ENCODE data around the gene UTS2R.

The UTS2R gene

DNA sequence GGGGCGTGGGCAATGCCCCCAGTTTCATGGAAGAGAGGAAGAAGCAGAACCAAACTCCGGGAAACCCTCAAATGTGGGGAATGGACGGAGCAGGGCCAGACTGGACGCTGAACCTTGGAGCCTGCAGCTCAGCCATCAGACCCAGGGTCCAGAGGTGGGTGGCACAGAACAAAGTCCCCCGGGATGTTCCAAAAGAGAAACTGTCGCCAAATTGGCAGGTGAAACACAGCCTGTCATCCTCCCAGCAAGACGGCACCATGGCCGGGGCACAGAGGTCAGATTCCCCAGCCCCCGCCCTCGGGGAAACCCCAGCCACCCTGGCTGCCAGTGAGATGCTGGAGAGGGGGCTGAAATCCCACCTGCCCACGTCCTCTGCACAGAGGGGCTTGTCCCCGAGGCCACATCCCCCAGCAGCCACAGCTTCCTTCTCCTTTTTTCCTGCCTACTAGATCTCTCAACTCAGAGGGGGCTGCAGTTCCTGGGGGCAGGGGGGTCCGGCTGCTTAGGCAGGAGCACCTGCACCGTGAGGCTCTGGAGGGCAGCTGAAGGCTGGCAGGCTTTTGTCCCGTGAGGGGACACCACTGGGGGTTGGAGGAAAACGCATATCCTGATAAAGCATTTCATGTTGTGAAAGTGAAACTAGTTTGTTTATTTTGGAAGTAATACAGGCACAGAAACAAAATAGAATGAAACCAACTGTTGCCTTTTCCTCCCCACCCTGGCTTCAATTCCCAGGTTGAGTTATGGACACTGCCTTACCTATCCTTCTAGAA, 36.8 kb upstream of the UTS2R start:
- H3K14ac ChIP-seq (ENCODE audit: low read length), result no peak overlapping the region
- H3K79me1 ChIP-seq (ENCODE audit: low read depth, low read length), result peaks cover 4% of the 10 kb centered on the region
- H2BK15ac ChIP-seq (ENCODE audit: low read length), result no peak overlapping the region
- no peak overlapping the region for H2BK120ac ChIP-seq (ENCODE audit: low read depth, low read length)
- H4K8ac ChIP-seq (ENCODE audit: low read depth, low read length), result no peak overlapping the region
- WGBS, 2 donors (ENCODE audit: extremely low coverage in 2 of 2, insufficient read length in 2 of 2, insufficient replicate concordance in 1 of 2), result no CpG with 5 or more reads among the region's 16 CpGs
- H3K4ac ChIP-seq (ENCODE audit: low read length), result no peak overlapping the region
- no peak overlapping the region for H4K91ac ChIP-seq (ENCODE audit: low read depth, low read length, poor library complexity)
- DNase-seq (ENCODE audit: low spot score), result no peak
- no peaks in the 10 kb centered on the region for H3K36me3 ChIP-seq (replicated peaks in 1 of 2; ENCODE audit: control insufficient read depth in 2 of 2, insufficient read depth in 2 of 2, low read length in 2 of 2)
- H2AK5ac ChIP-seq (ENCODE audit: low read depth, low read length), result peak overlapping the region; percentile 72
- H3K4me3 ChIP-seq (ENCODE audit: low read length in 2 of 2), result no peak overlapping the region
- H3K23ac ChIP-seq (ENCODE audit: low read depth, low read length, poor library complexity), result no peak overlapping the region
- H3K4me2 ChIP-seq (ENCODE audit: insufficient read depth, low read length, poor library complexity, severe bottlenecking), result no peak overlapping the region
- peak overlapping the region; percentile 64 for H3K18ac ChIP-seq (ENCODE audit: low read length)
- H2AFZ ChIP-seq (ENCODE audit: low read length), result no peak overlapping the region
- H2BK12ac ChIP-seq (ENCODE audit: low read length), result peak overlapping the region; percentile 94
- peaks cover 0 to 2% of the 10 kb centered on the region in 2 donors for H3K9me3 ChIP-seq (replicated peaks in 1 of 2; ENCODE audit: control insufficient read depth in 2 of 2, insufficient read depth in 1 of 2, low read depth in 1 of 2, low read length in 2 of 2)
- H3K4me1 ChIP-seq (ENCODE audit: control insufficient read depth in 2 of 2, insufficient read depth in 1 of 2, low read depth in 1 of 2, low read length in 2 of 2), result peaks cover 23 to 28% of the 10 kb centered on the region in 2 donors
- H2BK5ac ChIP-seq (ENCODE audit: low read length), result no peak overlapping the region
- no peak overlapping the region for H3K9ac ChIP-seq (ENCODE audit: low read depth, low read length, poor library complexity)
- no peak overlapping the region for H3K27ac ChIP-seq (replicated peaks; ENCODE audit: low read length)
- H3K27me3 ChIP-seq (ENCODE audit: control insufficient read depth in 3 of 3, insufficient read depth in 3 of 3, low read depth in 1 of 3, low read length in 3 of 3), result peaks cover 16 to 68% (median 45%) of the 10 kb centered on the region in 3 experiments

DNA sequence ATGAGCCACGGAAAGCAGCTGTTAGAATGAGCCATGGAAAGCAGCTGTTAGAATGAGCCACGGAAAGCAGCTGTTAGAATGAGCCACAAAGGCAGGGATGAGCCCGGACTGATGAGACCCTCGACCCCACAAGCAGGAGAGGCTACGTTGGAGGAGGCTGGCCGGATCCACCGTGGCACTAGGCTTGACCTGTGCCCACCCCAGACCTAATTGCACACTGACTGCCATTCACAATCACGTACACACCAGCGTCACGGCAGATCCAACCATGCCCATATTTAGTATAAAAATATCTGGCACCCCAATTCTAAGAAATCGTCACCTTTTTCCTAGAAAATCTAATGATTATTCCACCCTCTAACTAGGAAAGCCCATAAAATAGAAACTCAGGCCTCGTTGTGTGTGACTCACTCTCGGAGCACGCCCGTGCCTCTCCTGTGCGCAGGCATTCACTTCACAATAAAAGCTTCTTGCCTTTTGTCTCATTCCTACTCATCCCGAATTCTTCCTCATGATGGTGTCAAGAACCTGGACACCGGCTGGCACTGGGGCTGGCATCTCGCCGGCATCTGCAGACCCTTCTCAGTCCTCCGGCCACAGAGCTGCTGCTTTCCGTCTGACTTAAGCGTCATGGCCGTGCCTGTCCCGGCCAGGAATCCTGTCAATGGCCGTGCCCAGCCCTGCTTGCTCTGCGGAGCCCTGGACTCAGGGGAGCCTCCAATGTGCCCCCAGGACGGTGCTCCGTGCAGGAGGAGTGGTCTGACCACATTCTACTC, 32.5 kb upstream of the UTS2R start:
- no peak overlapping the region for H3K4ac ChIP-seq (ENCODE audit: low read length)
- H3K9me3 ChIP-seq (replicated peaks in 1 of 2; ENCODE audit: control insufficient read depth in 2 of 2, insufficient read depth in 1 of 2, low read depth in 1 of 2, low read length in 2 of 2), result no peaks in the 10 kb centered on the region
- H3K27ac ChIP-seq (replicated peaks; ENCODE audit: low read length), result peak overlapping the region; percentile 40
- H2BK5ac ChIP-seq (ENCODE audit: low read length), result peak overlapping the region; percentile 22
- H3K4me3 ChIP-seq (ENCODE audit: low read length in 2 of 2), result no peak overlapping the region
- peak overlapping the region; percentile 89 for H4K8ac ChIP-seq (ENCODE audit: low read depth, low read length)
- WGBS, 2 donors (ENCODE audit: extremely low coverage in 2 of 2, insufficient read length in 2 of 2, insufficient replicate concordance in 1 of 2), result no CpG with 5 or more reads among the region's 29 CpGs
- peak overlapping the region; percentile 63 for H3K14ac ChIP-seq (ENCODE audit: low read length)
- DNase-seq (ENCODE audit: low spot score), result no peak
- no peaks in the 10 kb centered on the region for H3K36me3 ChIP-seq (replicated peaks in 1 of 2; ENCODE audit: control insufficient read depth in 2 of 2, insufficient read depth in 2 of 2, low read length in 2 of 2)
- H2AK5ac ChIP-seq (ENCODE audit: low read depth, low read length), result peak overlapping the region; percentile 61
- H3K9ac ChIP-seq (ENCODE audit: low read depth, low read length, poor library complexity), result no peak overlapping the region
- no peak overlapping the region for H4K91ac ChIP-seq (ENCODE audit: low read depth, low read length, poor library complexity)
- no peak overlapping the region for H3K23ac ChIP-seq (ENCODE audit: low read depth, low read length, poor library complexity)
- peak overlapping the region; percentile 80 for H2AFZ ChIP-seq (ENCODE audit: low read length)
- peaks cover 0 to 26% (median 22%) of the 10 kb centered on the region in 3 experiments for H3K27me3 ChIP-seq (ENCODE audit: control insufficient read depth in 3 of 3, insufficient read depth in 3 of 3, low read depth in 1 of 3, low read length in 3 of 3)
- H3K4me1 ChIP-seq (ENCODE audit: control insufficient read depth in 2 of 2, insufficient read depth in 1 of 2, low read depth in 1 of 2, low read length in 2 of 2), result peaks cover 17 to 20% of the 10 kb centered on the region in 2 donors
- H2BK120ac ChIP-seq (ENCODE audit: low read depth, low read length), result no peak overlapping the region
- no peak overlapping the region for H3K4me2 ChIP-seq (ENCODE audit: insufficient read depth, low read length, poor library complexity, severe bottlenecking)
- peak overlapping the region; percentile 93 for H2BK12ac ChIP-seq (ENCODE audit: low read length)
- peak overlapping the region; percentile 83 for H3K18ac ChIP-seq (ENCODE audit: low read length)
- peak overlapping the region; percentile 82 for H2BK15ac ChIP-seq (ENCODE audit: low read length)
- H3K79me1 ChIP-seq (ENCODE audit: low read depth, low read length), result no peaks in the 10 kb centered on the region

DNA sequence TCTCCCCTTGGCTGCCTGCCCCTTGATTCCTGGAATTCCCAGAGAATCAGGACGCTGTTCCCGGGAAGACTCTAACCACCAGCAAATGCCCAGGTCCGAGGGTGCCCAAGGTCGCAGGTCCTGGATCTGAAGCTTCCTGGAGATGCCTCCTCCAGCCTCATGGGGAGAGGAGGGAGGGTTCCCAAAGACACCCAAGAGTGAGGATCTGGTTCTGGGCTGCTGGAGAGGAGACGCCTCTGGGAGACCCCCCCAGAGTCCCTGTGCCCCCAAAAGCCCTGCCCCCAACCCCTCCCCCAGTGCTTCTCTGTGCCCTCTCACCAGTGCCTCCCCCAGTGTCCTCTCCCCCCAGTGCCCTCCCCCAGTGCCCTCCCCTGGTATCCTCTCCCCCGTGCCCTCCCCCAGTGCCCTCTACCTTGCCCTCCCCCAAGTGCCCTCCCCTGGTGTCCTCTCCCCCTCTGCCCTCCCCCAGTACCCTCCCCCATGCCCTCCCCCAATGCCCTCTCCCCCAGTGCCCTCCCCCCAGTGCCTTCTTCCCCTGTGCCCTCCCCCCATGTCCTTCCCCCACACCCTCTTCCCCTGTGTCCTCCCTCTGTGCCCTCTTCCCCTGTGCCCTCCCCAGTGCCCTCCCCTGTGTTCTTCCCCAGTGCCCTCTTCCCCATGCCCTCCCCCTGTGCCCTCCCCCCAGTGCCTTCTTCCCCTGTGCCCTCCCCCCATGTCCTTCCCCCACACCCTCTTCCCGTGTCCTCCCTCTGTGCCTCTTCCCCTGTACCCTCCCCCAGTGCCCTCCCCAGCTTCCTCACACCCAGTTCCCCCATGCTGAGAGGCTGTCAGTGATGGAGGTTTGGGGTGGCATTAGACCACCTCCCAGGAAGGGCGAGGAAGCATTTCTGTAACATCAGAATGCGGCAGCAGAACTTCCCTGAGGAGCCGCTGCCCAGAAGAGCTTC, 31.7 kb upstream of the UTS2R start:
- peak overlapping the region; percentile 93 for H2BK12ac ChIP-seq (ENCODE audit: low read length)
- no peak overlapping the region for H4K91ac ChIP-seq (ENCODE audit: low read depth, low read length, poor library complexity)
- peak overlapping the region; percentile 15 for H2AK5ac ChIP-seq (ENCODE audit: low read depth, low read length)
- no peak overlapping the region for H4K8ac ChIP-seq (ENCODE audit: low read depth, low read length)
- H3K27ac ChIP-seq (replicated peaks; ENCODE audit: low read length), result no peak overlapping the region
- WGBS, 2 donors (ENCODE audit: extremely low coverage in 2 of 2, insufficient read length in 2 of 2, insufficient replicate concordance in 1 of 2), result no CpG with 5 or more reads among the region's 10 CpGs
- H3K4me3 ChIP-seq (ENCODE audit: low read length in 2 of 2), result no peak overlapping the region
- peaks cover 16 to 23% of the 10 kb centered on the region in 2 donors for H3K4me1 ChIP-seq (ENCODE audit: control insufficient read depth in 2 of 2, insufficient read depth in 1 of 2, low read depth in 1 of 2, low read length in 2 of 2)
- no peaks in the 10 kb centered on the region for H3K36me3 ChIP-seq (replicated peaks in 1 of 2; ENCODE audit: control insufficient read depth in 2 of 2, insufficient read depth in 2 of 2, low read length in 2 of 2)
- H3K4ac ChIP-seq (ENCODE audit: low read length), result no peak overlapping the region
- H3K9me3 ChIP-seq (replicated peaks in 1 of 2; ENCODE audit: control insufficient read depth in 2 of 2, insufficient read depth in 1 of 2, low read depth in 1 of 2, low read length in 2 of 2), result no peaks in the 10 kb centered on the region
- peaks cover 0 to 18% (median 13%) of the 10 kb centered on the region in 3 experiments for H3K27me3 ChIP-seq (ENCODE audit: control insufficient read depth in 3 of 3, insufficient read depth in 3 of 3, low read depth in 1 of 3, low read length in 3 of 3)
- peak overlapping the region; percentile 22 for H2BK5ac ChIP-seq (ENCODE audit: low read length)
- peak overlapping the region; percentile 80 for H2AFZ ChIP-seq (ENCODE audit: low read length)
- H3K23ac ChIP-seq (ENCODE audit: low read depth, low read length, poor library complexity), result no peak overlapping the region
- no peak overlapping the region for H2BK120ac ChIP-seq (ENCODE audit: low read depth, low read length)
- H3K79me1 ChIP-seq (ENCODE audit: low read depth, low read length), result no peaks in the 10 kb centered on the region
- no peak for DNase-seq (ENCODE audit: low spot score)
- H3K18ac ChIP-seq (ENCODE audit: low read length), result peak overlapping the region; percentile 69
- peak overlapping the region; percentile 63 for H3K14ac ChIP-seq (ENCODE audit: low read length)
- H3K9ac ChIP-seq (ENCODE audit: low read depth, low read length, poor library complexity), result no peak overlapping the region
- no peak overlapping the region for H3K4me2 ChIP-seq (ENCODE audit: insufficient read depth, low read length, poor library complexity, severe bottlenecking)
- peak overlapping the region; percentile 82 for H2BK15ac ChIP-seq (ENCODE audit: low read length)

Measured in neuronal stem cell (in vitro differentiated cells).